GM12878 (cell line): ENCODE data around the gene IFITM2. TPM values are rescaled to one million over a fixed set of nuclear protein-coding genes. Genes with fewer than 3 reads are reported as not detected.

Experiments used
- CBFB ChIP-seq: IDR thresholded peaks from 2 replicates; pipeline ENCODE4 v1.6.1; 2016; ENCODE audit warnings: antibody characterized with exemption, low read depth
- CEBPZ ChIP-seq: fragments of 150-350 bp; IDR thresholded peaks from 2 replicates; pipeline ENCODE4 v1.6.1; 2016; ENCODE audit warnings: low read depth, low read length
- HDAC2 ChIP-seq: fragments of 200-600 bp; sonication (generic); IDR thresholded peaks from 2 replicates; pipeline ENCODE4 v1.6.1; 2017
- HSF1 ChIP-seq: fragments of 150-350 bp; IDR thresholded peaks from 2 replicates; pipeline ENCODE4 v1.6.1; 2014; ENCODE audit warnings: mild to moderate bottlenecking, low read depth, low read length
- MEF2A ChIP-seq: IDR thresholded peaks from 2 replicates; pipeline ENCODE4 v1.6.1; 2011; ENCODE audit warnings: low read depth, mild to moderate bottlenecking, low read length, moderate library complexity; ENCODE audit not compliant: insufficient read depth
- MTA2 ChIP-seq: fragments of 450-650 bp; IDR thresholded peaks from 2 replicates; pipeline ENCODE4 v1.6.1; 2016; ENCODE audit warnings: low read depth, mild to moderate bottlenecking, moderate library complexity
- MYC ChIP-seq: IDR thresholded peaks from 2 replicates; pipeline ENCODE4 v1.6.1; 2011; ENCODE audit warnings: mild to moderate bottlenecking, low read length, moderate library complexity, inconsistent platforms; ENCODE audit not compliant: insufficient read depth, insufficient replicate concordance, insufficient read length, severe bottlenecking
- NFYB ChIP-seq: IDR thresholded peaks from 2 replicates; pipeline ENCODE4 v1.6.1; 2011; ENCODE audit warnings: low read depth, mild to moderate bottlenecking, low read length, improper control_type of control experiment, moderate library complexity; ENCODE audit not compliant: insufficient read depth
- RELB ChIP-seq: fragments of 450-650 bp; IDR thresholded peaks from 2 replicates; pipeline ENCODE4 v1.6.1; 2017; ENCODE audit warnings: low read depth, mild to moderate bottlenecking, moderate library complexity
- REST ChIP-seq: IDR thresholded peaks from 2 replicates; pipeline ENCODE4 v1.6.1; 2012; ENCODE audit warnings: mild to moderate bottlenecking, low read depth, low read length
- SRF ChIP-seq, 2 experiments: IDR thresholded peaks; 2 replicates each; pipeline ENCODE4 v1.6.1; 2011; ENCODE audit warnings: low read depth in 2 of 2, low read length in 2 of 2, mild to moderate bottlenecking in 1 of 2, moderate library complexity in 1 of 2
- USF1 ChIP-seq: IDR thresholded peaks from 2 replicates; pipeline ENCODE4 v1.6.1; 2011; ENCODE audit warnings: borderline replicate concordance, low read depth, mild to moderate bottlenecking, moderate library complexity, mixed read lengths, low read length; ENCODE audit not compliant: insufficient read depth; ENCODE audit errors: extremely low read length
- WRNIP1 ChIP-seq: IDR thresholded peaks from 2 replicates; pipeline ENCODE4 v1.6.1; 2011; ENCODE audit warnings: low read depth, low read length, improper control_type of control experiment, borderline replicate concordance
- YBX1 ChIP-seq: fragments of 450-650 bp; IDR thresholded peaks from 2 replicates; pipeline ENCODE4 v1.6.1; 2016; ENCODE audit warnings: antibody characterized with exemption
- ZNF207 ChIP-seq: fragments of 450-650 bp; IDR thresholded peaks from 2 replicates; pipeline ENCODE4 v1.6.1; 2014; ENCODE audit warnings: antibody characterized with exemption, mild to moderate bottlenecking, borderline replicate concordance
- polyA plus RNA-seq, 11 experiments: library from polyadenylated mRNA; depleted of rRNA in 4 of 11; unstranded in 6 of 11; stranded (reverse) in 5 of 11; fragments of >200 nt; fragmentation: Nextera tagmentation in 4 of 11; fragmentation: Illumina TruSeq in 1 of 11; extraction: Ambion mirVana in 4 of 11; extraction: Trizol in 1 of 11; gene quantifications; 1 replicate in 1 of 11; 2 replicates in 10 of 11; pipeline versions ENCODE4 v1.2.1 to v1.2.3, GENCODE V29; 2011 to 2016; ENCODE audit warnings: inconsistent platforms in 2 of 11, missing spikeins in 2 of 11, low read depth in 1 of 11
- total RNA-seq, 4 experiments: library from RNA; depleted of rRNA in 3 of 4; stranded (reverse); fragments of >200 nt in 3 of 4; fragmentation: Illumina TruSeq in 1 of 4; extraction: Trizol in 1 of 4; gene quantifications; 2 replicates each; pipeline versions ENCODE4 v1.2.1 to v1.2.3, GENCODE V29; 2013 to 2021

Gene IFITM2
- total and polyA plus RNA-seq, 10 of the 15 experiments (the other 5 are each of a cell fraction or from before 2014, with no cell fraction given), result 116 to 3,672 (median 724) TPM

- TF ChIP-seq MEF2A (peak; percentile 74; the same call in 1 of the 2 replicates), CBFB (peak; percentile 66), HDAC2 (no peak), USF1 (peak; percentile 83), YBX1 (no peak), SRF (IDR thresholded peaks at IDR 0.05; ENCODE audit: low read depth in 2 of 2, low read length in 2 of 2) (peak in 1 of 2 experiments; percentile 73; a peak in 2 of 4 replicates), REST (no peak), MTA2 (peak; percentile 92), WRNIP1 (no peak), ZNF207 (peak; percentile 55; the same call in 1 of the 2 replicates), NFYB (no peak), CEBPZ (no peak), RELB (peak; percentile 91), MYC (no peak), HSF1 (no peak)
Observed at GRCh38 chr11:269146-269890, 38.3 kb upstream of the IFITM2 start (continued).
